Smooth muscle cell of the brain vasculature (primary cell): ENCODE results near the gene CAMK1D.

Experiments
- DNase-seq: peaks from one replicate; pipeline ENCODE4 v3.0.0-alpha.2; 2012; ENCODE audit warnings: low read depth, low spot score

The CAMK1D gene

GRCh38 chr10:12550994-12551393 is 201.6 kb downstream of the CAMK1D start:
- DNase-seq, result no peak

DNA sequence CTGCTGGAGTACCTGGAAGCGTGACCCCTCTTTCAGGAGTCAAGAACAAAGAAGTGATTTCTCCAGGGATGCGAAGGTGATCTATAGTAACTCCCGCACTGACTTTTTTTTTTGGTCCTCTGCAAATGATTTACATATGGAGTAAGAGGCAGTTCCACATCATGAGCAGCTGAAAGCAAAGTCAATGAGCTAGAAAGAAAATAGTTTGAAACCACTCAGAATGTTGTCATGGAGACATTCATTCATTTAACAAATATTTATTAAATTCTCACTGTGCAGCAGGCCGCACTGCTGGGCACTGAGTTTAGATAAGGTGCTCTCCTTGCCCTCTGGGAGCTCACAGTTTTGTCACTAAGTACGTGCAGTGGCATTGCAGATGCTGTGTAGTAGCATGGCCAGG is 206.7 kb downstream of the CAMK1D start:
- DNase-seq, result no peak

DNA sequence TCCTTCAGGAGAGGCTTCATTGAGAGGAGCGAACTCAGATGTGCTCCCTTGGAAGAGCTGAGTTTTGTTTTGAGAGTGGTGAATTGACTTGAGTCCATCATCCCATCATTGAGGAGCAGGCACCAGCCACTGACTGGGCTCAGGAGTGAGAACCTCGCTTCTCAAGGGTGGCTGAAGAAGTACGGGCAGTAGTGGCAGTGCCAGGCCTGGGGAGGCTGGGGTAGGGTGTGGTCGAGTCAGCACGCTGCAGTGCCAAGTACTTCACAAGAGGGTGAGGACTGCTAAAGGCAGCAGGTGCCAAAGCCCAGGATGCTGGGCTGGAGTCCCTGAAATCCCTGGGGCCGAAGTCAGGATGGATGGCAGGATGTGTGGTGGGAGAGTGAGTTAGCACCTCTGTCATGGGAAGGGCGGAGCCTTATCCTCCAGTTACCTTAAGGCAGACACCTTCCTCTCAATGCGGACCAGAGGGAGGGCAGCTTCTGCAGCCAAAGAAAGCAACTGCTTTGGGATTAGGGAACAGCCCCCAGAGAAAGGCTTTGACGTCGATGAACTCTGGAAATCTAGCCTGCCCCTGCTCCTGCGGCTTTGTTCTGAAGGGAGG is 210.3 kb downstream of the CAMK1D start:
- no peak for DNase-seq

GRCh38 chr10:12561307-12561706 is 212.0 kb downstream of the CAMK1D start:
- no peak for DNase-seq

DNA sequence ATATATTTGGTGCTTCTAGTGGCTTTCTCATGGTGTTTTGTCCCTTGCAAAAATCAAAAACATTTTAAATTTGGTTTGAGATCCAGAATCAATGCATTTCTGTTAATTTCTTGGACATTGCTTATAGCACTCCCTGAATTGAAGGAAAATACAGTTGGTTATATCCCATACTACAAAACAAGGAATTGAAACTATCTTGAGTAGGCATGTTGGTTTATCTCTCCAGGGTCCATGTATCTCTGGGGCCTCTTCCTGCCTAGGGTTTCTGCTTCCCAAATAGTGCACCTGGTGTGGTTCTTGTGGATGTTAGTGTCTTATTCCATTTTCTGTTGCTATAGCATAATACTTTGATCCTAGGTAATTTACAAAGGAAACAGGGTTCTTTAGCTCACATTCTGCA is 212.4 kb downstream of the CAMK1D start:
- no peak for DNase-seq

GRCh38 chr10:12563489-12563888 is 214.1 kb downstream of the CAMK1D start:
- no peak for DNase-seq

GRCh38 chr10:12564173-12564572 is 214.8 kb downstream of the CAMK1D start:
- no peak for DNase-seq

DNA sequence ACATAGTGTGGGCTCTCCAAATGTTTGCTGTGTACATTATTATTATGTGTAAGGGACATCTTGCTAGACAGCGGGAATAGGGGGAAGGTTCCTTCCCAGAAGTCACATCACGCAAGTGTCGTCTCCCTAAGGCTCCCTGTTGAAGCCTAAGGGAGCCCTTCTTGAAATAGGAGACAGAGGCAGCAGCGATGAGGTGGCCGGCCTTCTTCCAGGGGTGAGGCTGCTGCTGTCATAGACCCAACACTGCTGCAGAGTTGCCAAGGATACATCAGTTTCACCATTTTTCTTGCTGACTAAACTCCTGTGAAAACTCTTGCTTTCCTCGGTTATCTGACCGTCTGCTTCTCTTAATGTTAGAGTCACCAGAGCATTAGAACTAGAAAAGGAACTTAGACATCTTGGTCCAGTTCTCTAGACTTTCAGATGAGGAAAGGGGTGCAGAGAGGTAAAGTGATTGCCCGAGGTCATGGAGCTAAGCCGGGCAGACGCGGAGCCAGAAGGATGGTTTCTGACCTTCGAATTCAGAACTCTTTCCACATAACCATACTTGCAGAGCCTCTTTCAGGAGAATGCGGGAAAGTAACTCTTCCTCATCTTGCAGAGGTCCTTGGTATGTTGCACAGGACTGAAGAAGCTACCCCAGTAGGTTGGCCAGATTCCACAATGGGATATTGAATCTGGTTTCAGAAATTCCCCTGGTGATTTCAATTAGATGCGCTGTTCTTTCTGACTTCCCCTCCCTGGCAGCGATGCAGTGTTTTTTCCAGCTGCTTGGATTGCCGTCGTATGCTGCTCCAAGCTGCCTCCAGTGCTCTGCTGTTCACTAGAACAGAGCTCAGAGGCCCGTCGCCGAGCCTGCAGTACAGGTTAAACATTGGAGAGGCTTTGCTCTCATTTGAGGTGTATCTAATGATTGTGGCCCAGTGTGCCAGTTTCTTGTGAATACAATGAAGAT is 217.1 kb downstream of the CAMK1D start:
- peak; percentile 6 for DNase-seq

GRCh38 chr10:12568391-12569009 is 219.2 kb downstream of the CAMK1D start:
- DNase-seq, result no peak

DNA sequence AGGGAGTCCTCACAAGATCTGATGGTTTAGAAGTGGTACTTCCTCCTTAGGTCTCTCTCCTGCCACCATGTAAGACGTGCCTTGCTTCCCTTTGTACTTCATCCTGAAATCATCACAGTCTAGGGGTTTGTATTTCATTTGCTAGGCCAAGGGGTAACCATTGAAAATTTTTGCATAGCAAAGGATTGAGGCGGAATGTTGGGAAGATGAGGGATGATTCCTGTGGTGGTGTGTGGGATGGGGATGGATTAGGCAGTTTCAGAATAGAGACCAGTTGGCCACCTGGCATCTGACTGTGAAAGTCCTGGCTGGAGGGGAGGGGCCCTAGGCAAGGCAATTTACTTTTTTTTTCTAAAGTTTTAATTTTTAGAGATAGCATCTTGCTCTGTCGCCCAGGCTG is 222.9 kb downstream of the CAMK1D start:
- DNase-seq, result no peak

- no peak for DNase-seq
These were observed 228.3 kb downstream of the CAMK1D start for GRCh38 chr10:12577610-12578009.

DNA sequence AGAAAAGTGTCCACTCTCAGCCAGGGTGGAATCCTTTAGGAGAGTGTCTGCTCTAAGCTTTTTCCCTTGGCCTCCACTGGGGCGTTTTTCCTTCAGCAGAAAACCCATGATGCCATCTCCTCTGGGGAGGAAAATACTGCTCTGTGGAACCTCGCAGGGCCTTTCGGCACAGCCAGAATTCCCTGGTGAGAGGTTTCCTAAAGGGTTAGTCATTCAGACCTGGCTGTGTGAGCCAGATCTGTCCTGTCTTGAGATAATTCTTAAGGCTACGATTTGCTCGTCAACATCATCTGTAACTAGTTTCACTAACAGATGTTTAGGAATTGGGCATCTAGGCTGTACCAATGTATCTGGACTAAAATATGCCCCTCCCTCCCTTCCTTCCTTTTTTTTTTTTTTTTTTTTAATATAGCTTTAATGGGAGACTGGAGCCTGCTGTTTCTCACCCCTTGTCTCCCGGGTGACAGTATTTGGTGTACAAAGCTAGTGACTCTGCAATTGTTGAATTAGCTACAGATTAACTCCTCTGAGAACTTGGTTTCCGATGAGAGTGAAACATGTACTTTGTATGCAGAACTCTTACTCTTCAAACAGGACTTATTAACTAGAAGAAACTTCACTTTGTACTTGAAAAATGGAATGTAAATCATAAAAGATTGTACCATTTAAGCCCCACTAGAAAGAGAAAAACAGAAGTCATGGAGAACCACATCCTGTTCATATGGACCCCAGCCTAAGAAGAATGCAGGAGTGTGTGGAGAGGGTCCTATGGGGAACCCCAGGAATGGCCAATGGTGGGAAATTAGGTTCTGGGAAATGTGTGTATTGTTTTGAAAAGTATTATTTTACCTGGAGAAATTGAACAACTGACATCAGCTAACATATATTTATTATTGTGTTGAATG is 230.9 kb downstream of the CAMK1D start:
- DNase-seq, result no peak

DNA sequence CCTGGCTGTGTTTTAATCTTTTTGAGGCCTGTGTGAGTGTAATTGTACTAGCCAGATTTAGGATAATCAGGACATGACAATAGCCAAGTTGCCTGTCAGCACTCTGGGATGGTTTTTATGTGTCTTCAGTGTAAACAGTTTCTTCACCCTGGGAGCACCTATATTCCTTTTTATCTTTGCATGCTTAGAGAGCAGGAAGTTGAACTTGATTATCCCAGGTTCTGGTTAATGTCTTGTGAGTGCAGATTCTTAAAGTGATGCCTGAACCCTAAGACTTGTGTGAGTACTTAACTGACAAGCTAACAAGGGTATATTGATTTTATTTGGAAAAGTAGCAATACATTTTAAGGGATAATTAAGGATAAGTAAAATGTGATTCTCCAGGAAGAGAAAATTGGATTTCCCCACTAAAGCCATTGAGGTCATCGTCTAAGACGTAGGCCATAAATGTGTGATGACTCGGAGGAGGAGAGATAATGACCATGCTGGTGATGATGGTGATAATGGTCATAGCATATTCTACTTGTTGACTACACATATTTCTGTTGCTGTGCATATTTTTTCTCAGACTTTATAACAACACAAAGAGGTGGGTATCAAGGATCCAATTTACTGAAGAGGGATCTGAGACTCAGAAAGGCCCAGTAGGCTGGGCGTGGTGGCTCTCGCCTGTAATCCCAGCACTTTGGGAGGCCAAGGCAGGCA is 234.7 kb downstream of the CAMK1D start:
- no peak for DNase-seq

DNA sequence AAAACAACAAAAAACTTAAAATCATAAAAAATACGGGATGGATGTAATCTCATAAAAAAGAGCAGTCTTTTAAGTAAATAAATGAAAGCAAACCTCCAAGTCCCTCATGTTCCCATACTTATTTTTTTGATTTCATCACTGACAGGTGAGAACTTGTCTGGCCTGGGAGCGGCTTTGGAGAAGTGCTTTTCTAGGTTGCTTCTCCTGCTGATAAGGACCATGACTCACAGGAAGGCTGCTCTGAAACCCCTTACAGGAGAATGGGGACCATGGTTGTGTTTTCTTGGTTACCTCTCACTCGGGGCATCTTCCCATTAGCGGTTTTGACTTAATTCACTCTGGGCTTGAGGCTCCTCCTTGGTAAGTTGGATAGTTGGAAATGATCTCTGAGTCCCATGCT is 237.4 kb downstream of the CAMK1D start:
- DNase-seq, result no peak

- DNase-seq, result no peak
These were observed 238.1 kb downstream of the CAMK1D start for GRCh38 chr10:12587451-12587888.

DNA sequence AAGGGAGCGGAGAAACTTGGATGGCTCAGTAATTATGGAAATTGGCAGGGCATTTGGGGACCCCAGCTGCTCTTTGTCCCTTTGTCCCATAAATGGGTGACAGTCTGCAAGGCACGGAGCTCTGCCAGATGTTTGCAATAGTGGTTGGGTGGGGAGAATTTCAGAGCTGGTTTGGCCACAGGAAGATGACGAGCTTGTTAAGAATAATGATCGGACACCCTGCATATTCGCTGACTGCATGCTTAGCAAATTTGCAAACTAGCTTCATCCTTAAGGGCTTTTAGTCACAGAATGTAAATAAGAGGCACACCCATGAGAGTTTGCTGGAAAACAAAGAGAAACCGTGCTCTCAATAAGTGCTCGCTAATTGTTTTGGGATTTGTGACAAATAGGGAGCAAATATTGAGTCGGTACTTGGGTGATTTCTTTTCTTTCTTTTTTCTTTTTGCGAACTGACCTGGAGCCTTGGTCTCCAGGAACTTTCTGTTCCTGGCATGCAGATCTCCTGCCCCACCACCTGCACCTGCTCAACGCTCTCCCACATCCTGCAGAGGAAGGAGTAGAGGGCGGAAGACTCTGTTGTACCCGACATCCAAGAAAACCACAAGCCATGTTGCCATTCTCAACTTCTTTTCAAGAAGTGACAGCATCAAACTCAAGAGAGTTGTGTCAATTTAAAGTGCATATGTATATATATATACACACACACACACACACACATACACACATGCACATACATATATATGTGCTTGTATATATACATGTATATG is 238.9 kb downstream of the CAMK1D start:
- no peak for DNase-seq

GRCh38 chr10:12589291-12589690 is 239.9 kb downstream of the CAMK1D start:
- no peak for DNase-seq

- DNase-seq, result no peak
These were observed 240.4 kb downstream of the CAMK1D start for GRCh38 chr10:12589791-12590190.

GRCh38 chr10:12590675-12591659 is 241.6 kb downstream of the CAMK1D start:
- no peak for DNase-seq
